ENCODE data around the gene CCDC122. TPM values are rescaled to one million over a fixed set of nuclear protein-coding genes. Genes with fewer than 3 reads are reported as not detected.
A peak's percentile ranks its signal among the peaks of the same experiment; 100 is the strongest.

The CCDC122 gene
- 2.6 TPM for total RNA-seq
- long read RNA-seq, partial matches to known transcripts, result 0 of 3 reads
- long read RNA-seq, other reads (novel, unspliced or antisense), result 2 of 3 reads

GRCh38 chr13:43878892-43879754 is at the start of gene CCDC122:
TSS of gene CCDC122 (minus strand) at chr13:43879740. CDS start at chr13:43869376, 10,364 bp downstream.
- ATAC-seq, result peak; percentile 91
- peak; percentile 96 for DNase-seq (ENCODE audit: missing footprints)
- intact Hi-C loops (cut with DNase I), result loop anchor here (2.0 to 10.0 kb wide), 2 partner anchors 794 to 906 kb away; no protein-coding TSS in a partner anchor

DNA sequence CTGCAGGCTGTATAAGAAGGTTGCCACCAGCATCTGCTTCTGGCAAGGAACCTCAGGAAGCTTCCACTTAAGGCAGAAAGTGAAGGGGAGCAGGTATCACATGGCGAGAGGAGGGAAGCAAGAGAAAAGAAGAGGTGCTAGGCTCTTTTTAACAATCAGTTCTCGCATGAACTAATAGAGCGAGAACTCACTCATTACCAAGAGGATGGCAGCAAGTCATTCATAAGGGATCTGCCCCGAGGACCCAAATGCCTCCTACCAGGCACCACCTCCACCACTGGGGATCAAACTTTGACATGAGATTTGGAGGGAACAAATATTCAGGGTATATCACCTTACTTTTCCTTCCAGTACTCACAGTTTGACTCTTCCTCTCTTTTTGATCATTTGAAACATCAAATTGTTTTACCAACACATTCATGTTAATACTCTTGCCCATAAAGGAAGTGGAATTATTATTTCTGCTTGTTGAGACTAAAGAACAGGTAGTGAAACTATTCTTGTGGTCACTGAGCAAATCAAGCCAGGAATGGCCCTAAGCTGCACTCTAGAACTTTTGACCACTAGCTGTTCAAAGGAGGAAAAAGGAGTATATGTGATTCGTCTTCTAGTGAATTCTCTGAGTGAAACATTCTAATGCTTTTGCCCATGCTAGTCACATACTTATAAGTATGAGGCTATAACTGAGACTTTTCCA is 45.2 kb upstream of the CCDC122 start:
- DNase-seq (ENCODE audit: missing footprints), result no peak
- intact Hi-C loops (cut with DNase I), result no loop called here
- ATAC-seq, result no peak

- intact Hi-C loops (cut with DNase I), result no loop called here
- ATAC-seq (no peak), DNase-seq (ENCODE audit: missing footprints) (no peak)
These were observed 41.6 kb upstream of the CCDC122 start for GRCh38 chr13:43920965-43921674.

GRCh38 chr13:43918636-43919035 is 39.1 kb upstream of the CCDC122 start:
- intact Hi-C loops (cut with DNase I), result loop anchor here (10.0 kb wide), 1 partner anchor 226 kb away; no protein-coding TSS in a partner anchor
- no peak for DNase-seq (ENCODE audit: missing footprints)
- no peak for ATAC-seq

GRCh38 chr13:43916828-43917227 is 37.3 kb upstream of the CCDC122 start:
- intact Hi-C loops (cut with DNase I), result loop anchor here (10.0 kb wide), 1 partner anchor 228 kb away; no protein-coding TSS in a partner anchor
- DNase-seq (ENCODE audit: missing footprints) (no peak), ATAC-seq (no peak)

DNA sequence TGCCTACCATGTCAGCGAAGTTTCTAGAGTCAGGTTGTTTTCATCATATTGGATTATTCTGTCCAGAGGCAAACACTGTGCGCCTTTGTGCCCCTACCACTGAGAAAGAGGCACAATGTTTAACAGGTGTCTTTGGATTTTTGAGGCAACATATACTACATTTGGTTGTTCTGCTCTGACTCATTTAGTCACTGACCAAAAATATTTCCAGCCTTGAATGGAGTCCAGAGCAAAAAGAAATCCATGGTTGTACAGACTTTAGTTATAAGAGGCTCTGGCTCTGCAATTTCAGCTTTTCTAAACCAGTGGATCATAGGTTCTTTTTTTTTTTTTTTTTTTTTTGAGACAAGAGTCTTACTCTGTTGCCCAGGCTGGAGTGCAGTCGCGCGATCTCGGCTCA is 35.9 kb upstream of the CCDC122 start:
- no peak for ATAC-seq
- intact Hi-C loops (cut with DNase I), result loop anchor here (10.0 kb wide), 1 partner anchor 229 kb away; no protein-coding TSS in a partner anchor
- DNase-seq (ENCODE audit: missing footprints), result no peak

DNA sequence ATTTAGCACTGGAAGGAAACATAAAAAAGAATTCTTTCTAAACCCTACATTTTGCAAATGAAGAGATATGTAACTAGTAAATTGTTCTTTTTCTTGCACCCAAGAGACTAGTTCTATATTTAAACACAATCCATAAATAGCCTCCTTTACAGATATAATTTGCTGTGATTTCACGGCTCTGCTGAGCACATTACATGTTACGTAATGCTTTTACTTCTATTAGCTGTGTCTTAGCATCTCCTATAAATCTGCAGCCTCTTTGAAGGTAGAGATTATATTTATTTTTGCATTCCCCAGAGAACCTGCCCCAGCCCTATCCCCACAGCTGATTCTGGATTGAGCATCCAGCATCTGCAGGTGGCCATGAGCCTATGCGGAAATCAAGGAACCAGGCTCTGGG is 32.3 kb upstream of the CCDC122 start:
- intact Hi-C loops (cut with DNase I), result loop anchor here (5.0 to 10.0 kb wide), 2 partner anchors 195 to 233 kb away; no protein-coding TSS in a partner anchor
- DNase-seq (ENCODE audit: missing footprints), result no peak
- ATAC-seq, result no peak

DNA sequence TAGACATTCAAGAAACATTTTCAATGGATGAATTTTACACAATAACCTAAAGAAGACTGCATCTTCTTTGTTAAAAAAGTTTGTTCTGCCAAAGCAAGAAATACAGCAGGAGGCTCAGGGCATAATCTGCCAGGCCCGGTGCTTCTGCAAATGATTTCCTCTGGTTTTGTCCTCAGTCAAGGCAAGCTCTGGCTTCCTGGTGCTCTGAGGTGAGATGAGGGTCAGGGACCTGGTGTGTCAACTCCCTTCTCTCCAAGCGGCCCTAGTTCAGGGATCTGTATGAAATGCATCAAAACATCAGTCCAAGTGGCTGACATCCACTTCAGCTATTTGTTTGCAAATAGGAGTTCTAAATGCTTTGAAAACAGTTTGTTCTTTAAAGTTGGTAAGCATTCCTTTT is 31.7 kb upstream of the CCDC122 start:
- ATAC-seq (no peak), DNase-seq (ENCODE audit: missing footprints) (no peak)
- intact Hi-C loops (cut with DNase I), result loop anchor here (5.0 to 10.0 kb wide), 2 partner anchors 196 to 234 kb away; no protein-coding TSS in a partner anchor

DNA sequence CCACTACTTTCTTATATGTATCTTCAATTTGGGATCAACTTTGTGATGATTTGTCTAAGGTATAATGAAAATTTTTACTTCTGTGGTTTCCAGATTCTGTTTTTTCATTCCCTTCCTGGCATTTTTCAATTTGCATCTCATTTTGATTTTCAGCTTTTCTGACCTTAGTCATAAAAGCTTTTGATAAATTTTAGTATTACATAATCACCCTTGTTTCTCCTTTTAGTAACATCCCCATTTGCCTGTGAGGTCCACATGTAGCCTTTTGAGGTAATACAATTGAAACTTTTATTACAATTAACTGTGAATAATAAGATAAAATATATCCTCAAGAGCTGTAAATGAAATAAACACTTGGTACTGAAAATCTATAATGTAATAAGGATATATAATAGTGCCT is 31.3 kb upstream of the CCDC122 start:
- ATAC-seq (no peak), DNase-seq (ENCODE audit: missing footprints) (no peak)
- intact Hi-C loops (cut with DNase I), result loop anchor here (5.0 to 10.0 kb wide), 2 partner anchors 196 to 234 kb away; no protein-coding TSS in a partner anchor

GRCh38 chr13:43908156-43909126 is 28.9 kb upstream of the CCDC122 start:
- intact Hi-C loops (cut with DNase I), result loop anchor here (1.0 to 10.0 kb wide), 6 partner anchors 76 to 530 kb away; no protein-coding TSS in a partner anchor
- no peak for ATAC-seq
- DNase-seq (ENCODE audit: missing footprints), result no peak

- no peak for DNase-seq (ENCODE audit: missing footprints)
- ATAC-seq, result peak; percentile 65
- intact Hi-C loops (cut with DNase I), result loop anchor here (2.0 to 10.0 kb wide), 5 partner anchors 212 to 1063 kb away; no protein-coding TSS in a partner anchor
These were observed 26.0 kb upstream of the CCDC122 start for GRCh38 chr13:43905435-43906031.

DNA sequence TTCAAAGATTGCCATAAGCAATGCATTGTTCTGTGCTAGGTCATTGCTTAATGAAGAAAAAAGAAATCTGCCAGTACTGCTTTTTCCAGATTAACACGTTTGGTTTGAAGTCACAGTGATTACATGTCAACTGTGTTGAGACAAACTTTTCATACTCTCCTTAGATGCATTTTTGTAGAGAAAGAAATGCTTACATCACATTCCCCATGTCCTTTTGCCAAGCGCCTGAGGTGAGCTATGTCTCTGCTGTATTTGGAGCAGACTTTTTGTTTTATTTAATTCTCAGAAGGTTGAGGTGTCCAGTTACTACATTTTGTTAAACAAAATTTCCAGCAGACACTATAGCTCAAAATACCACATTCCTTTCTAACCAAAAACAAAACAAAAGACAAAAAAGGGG is 16.4 kb upstream of the CCDC122 start:
- intact Hi-C loops (cut with DNase I), result no loop called here
- ATAC-seq (no peak), DNase-seq (ENCODE audit: missing footprints) (no peak)

DNA sequence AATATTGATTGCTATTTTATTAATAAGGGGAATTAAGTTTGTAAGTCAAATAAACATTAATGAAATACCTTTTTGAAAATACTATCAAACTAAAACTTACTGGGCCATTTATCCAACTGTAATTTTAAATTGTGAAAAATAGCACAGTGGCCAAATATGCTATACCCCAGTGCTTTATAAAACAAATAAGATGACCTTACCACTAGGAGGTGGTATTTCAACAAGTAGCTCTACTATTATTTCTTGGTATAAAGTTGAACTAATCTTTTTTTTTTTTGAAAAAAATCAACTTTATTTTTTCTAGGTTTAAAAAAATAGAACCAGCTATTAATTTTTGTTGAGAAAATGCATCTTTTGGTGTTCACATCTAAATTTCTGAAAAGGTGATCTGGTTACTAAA is 14.9 kb upstream of the CCDC122 start:
- ATAC-seq, result no peak
- no peak for DNase-seq (ENCODE audit: missing footprints)
- intact Hi-C loops (cut with DNase I), result no loop called here

GRCh38 chr13:43884222-43884621 is 4.7 kb upstream of the CCDC122 start:
- ATAC-seq (no peak), DNase-seq (ENCODE audit: missing footprints) (no peak)
- intact Hi-C loops (cut with DNase I), result no loop called here

GRCh38 chr13:43883631-43884030 is 4.1 kb upstream of the CCDC122 start:
- intact Hi-C loops (cut with DNase I), result no loop called here
- DNase-seq (ENCODE audit: missing footprints) (no peak), ATAC-seq (no peak)

DNA sequence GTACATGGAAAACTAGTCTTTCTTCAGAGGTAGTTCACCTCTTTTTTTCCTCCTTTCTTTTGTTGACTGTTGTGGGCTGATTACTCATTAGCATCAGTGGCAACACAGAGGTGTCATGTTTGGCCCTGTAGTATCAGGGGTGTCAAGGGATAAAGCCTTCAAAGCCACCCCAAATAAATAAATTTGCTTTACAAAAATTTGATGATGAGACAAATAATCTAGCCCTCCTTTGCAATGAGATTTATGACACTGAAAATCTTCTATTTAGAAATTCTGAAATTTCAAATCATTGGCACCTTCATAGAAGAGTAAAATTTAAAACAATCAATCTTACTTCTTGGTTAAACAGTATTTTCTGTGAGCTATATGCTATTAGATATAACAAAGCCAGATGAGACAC is 2.0 kb upstream of the CCDC122 start:
- ATAC-seq (no peak), DNase-seq (ENCODE audit: missing footprints) (no peak)
- intact Hi-C loops (cut with DNase I), result no loop called here

DNA sequence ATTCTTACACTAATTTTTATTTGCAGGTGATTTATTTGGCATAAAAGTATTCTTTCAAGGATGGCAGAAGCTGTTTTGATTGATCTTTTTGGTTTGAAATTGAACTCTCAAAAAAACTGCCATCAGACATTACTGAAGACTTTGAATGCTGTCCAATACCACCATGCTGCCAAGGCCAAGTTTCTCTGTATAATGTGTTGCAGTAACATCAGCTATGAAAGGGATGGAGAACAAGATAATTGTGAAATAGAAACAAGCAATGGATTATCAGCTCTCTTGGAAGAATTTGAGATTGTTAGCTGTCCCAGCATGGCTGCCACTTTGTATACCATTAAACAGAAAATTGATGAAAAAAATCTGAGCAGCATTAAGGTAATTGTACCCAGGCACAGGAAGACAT is 1.4 kb upstream of the CCDC122 start:
- intact Hi-C loops (cut with DNase I), result no loop called here
- DNase-seq (ENCODE audit: missing footprints) (no peak), ATAC-seq (no peak)

Data from Right ventricle myocardium inferior (tissue), 1 donor.